Activated CD4-positive, alpha-beta T cell treated with anti-CD3 and anti-CD28 coated beads, Interleukin-10, Interleukin-2, amounts not matched to agents 100 ng/mL and 50 ng/mL, durations not matched to agents 16 hours and 8 hours (primary cell): ENCODE measurements around the gene SCGB1D1.

Experiments used
- DNase-seq: peaks from one replicate; pipeline ENCODE4 v3.0.0-alpha.2; 2020

The SCGB1D1 gene

GRCh38 chr11:62237499-62237898 lies 47.5 kb downstream of the SCGB1D1 start:
- no peak for DNase-seq

DNA sequence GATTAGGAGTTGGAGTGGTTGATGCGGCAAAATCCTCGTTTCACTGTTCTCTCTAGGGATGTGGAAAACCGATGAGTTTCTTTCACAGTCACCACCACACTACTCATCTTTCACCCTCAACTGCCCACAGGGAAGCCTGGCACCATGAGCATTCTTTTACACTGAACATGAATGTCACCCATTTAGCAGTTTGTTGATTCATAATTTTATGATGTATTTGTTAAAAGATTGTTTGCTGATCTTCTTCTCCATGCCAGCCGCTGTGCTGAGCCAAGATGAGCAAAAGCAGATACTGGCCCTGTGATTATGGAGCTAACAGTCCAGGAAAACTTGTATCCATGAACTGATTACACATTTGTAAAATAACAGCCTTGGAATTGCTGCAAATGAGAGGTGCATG lies 48.1 kb downstream of the SCGB1D1 start:
- no peak for DNase-seq

GRCh38 chr11:62241095-62241494 lies 51.1 kb downstream of the SCGB1D1 start:
- no peak for DNase-seq

DNA sequence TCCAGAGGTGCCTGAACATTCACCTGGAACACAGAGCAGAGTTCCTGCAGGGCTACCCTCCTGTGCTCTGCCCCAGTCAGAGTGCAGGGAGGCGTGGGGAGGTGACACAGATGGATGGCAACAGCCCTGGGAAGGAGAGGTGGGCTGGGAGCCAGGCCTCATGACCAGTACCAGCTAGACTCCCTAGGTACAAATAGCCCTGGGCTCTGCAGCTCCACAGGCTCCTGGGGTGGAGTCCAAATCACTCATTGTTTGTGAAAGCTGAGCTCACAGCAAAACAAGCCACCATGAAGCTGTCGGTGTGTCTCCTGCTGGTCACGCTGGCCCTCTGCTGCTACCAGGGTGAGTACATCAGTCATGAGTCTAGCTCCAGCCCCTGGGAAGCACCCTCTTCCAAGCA lies 52.0 kb downstream of the SCGB1D1 start, which contains the start of gene SCGB1D2:
TSS of gene SCGB1D2 (plus strand) at position 219 of the 400 bp plus-strand sequence. CDS start at position 288, 69 bp downstream.
- DNase-seq, result no peak
